ENCODE data around the gene TBCEL. TPM values are rescaled to one million over a fixed set of nuclear protein-coding genes. Genes with fewer than 3 reads are reported as not detected.

Gene TBCEL
- total and polyA plus RNA-seq, 4 donors = 6.7 to 41.3 (median 17.4) TPM

DNA sequence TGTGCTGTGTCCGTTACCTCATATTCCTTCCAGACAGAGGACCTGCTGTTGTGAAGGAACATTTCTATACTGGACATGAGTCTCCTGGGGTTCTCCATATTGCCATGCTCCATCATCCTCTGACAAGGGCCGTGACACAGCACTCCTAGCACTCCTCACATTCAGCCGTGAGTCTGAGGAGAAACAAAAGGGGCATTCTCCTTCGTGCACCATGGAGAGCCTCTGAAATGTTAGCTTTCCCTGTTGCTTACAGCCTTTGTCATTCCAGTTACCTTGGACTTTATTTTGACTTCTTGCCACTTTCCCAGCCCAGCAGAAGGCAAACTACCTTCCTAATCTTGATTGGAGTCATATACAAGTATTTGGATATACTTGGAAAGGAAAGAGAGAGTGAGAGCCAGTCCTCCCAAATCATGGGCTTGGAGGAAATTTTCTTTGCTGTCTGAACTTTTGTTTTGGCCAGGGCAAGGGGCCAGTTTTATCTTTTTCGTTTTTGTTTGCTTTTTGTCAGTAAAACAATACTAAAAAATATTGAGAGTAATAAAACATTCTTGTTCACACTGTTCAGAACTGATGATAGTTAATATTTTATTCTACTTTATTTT, 48.0 kb downstream of the TBCEL start:
- H3K9ac ChIP-seq (ENCODE audit: low read depth in 1 of 2, low read length in 2 of 2) = no peak overlapping the region
- WGBS = 62% methylated on average over 5 of the region's 5 CpGs
- H3K27me3 ChIP-seq (ENCODE audit: control insufficient read depth in 4 of 4, insufficient read depth in 4 of 4, low read length in 3 of 4) = no peaks in the 10 kb centered on the region
- peaks cover 5 to 19% (median 14%) of the 10 kb centered on the region in 4 donors for H3K4me1 ChIP-seq (ENCODE audit: control insufficient read depth in 4 of 4, insufficient read depth in 4 of 4, low read length in 3 of 4)
- no peak for TF ChIP-seq FOXA1 (IDR thresholded peaks at IDR 0.05)
- TF ChIP-seq, protein P1, sequence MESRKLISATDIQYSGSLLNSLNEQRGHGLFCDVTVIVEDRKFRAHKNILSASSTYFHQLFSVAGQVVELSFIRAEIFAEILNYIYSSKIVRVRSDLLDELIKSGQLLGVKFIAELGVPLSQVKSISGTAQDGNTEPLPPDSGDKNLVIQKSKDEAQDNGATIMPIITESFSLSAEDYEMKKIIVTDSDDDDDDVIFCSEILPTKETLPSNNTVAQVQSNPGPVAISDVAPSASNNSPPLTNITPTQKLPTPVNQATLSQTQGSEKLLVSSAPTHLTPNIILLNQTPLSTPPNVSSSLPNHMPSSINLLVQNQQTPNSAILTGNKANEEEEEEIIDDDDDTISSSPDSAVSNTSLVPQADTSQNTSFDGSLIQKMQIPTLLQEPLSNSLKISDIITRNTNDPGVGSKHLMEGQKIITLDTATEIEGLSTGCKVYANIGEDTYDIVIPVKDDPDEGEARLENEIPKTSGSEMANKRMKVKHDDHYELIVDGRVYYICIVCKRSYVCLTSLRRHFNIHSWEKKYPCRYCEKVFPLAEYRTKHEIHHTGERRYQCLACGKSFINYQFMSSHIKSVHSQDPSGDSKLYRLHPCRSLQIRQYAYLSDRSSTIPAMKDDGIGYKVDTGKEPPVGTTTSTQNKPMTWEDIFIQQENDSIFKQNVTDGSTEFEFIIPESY (IDR thresholded peaks at IDR 0.05) = no peak
- no peak for TF ChIP-seq HNF4G (IDR thresholded peaks at IDR 0.05)
- TF ChIP-seq, protein P2, sequence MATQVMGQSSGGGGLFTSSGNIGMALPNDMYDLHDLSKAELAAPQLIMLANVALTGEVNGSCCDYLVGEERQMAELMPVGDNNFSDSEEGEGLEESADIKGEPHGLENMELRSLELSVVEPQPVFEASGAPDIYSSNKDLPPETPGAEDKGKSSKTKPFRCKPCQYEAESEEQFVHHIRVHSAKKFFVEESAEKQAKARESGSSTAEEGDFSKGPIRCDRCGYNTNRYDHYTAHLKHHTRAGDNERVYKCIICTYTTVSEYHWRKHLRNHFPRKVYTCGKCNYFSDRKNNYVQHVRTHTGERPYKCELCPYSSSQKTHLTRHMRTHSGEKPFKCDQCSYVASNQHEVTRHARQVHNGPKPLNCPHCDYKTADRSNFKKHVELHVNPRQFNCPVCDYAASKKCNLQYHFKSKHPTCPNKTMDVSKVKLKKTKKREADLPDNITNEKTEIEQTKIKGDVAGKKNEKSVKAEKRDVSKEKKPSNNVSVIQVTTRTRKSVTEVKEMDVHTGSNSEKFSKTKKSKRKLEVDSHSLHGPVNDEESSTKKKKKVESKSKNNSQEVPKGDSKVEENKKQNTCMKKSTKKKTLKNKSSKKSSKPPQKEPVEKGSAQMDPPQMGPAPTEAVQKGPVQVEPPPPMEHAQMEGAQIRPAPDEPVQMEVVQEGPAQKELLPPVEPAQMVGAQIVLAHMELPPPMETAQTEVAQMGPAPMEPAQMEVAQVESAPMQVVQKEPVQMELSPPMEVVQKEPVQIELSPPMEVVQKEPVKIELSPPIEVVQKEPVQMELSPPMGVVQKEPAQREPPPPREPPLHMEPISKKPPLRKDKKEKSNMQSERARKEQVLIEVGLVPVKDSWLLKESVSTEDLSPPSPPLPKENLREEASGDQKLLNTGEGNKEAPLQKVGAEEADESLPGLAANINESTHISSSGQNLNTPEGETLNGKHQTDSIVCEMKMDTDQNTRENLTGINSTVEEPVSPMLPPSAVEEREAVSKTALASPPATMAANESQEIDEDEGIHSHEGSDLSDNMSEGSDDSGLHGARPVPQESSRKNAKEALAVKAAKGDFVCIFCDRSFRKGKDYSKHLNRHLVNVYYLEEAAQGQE (IDR thresholded peaks at IDR 0.05) = no peak
- TF ChIP-seq YY1 (IDR thresholded peaks at IDR 0.05) = no peak
- TF ChIP-seq, protein P3, sequence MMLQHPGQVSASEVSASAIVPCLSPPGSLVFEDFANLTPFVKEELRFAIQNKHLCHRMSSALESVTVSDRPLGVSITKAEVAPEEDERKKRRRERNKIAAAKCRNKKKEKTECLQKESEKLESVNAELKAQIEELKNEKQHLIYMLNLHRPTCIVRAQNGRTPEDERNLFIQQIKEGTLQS (IDR thresholded peaks at IDR 0.05) = no peak
- no peak for TF ChIP-seq EGR1 (IDR thresholded peaks at IDR 0.05; ENCODE audit: low read depth in 2 of 2)
- TF ChIP-seq RXRA (IDR thresholded peaks at IDR 0.05) = no peak
- no peak for TF ChIP-seq JUND (IDR thresholded peaks at IDR 0.05)
- no peak for TF ChIP-seq RAD21 (IDR thresholded peaks at IDR 0.05)
- TF ChIP-seq, protein P4, sequence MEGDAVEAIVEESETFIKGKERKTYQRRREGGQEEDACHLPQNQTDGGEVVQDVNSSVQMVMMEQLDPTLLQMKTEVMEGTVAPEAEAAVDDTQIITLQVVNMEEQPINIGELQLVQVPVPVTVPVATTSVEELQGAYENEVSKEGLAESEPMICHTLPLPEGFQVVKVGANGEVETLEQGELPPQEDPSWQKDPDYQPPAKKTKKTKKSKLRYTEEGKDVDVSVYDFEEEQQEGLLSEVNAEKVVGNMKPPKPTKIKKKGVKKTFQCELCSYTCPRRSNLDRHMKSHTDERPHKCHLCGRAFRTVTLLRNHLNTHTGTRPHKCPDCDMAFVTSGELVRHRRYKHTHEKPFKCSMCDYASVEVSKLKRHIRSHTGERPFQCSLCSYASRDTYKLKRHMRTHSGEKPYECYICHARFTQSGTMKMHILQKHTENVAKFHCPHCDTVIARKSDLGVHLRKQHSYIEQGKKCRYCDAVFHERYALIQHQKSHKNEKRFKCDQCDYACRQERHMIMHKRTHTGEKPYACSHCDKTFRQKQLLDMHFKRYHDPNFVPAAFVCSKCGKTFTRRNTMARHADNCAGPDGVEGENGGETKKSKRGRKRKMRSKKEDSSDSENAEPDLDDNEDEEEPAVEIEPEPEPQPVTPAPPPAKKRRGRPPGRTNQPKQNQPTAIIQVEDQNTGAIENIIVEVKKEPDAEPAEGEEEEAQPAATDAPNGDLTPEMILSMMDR (IDR thresholded peaks at IDR 0.05; ENCODE audit: low read depth, low read length, missing input control) = no peak
- no peak for TF ChIP-seq GABPA (IDR thresholded peaks at IDR 0.05 in 1 of 2, conservative IDR thresholded peaks at IDR 0.05 in 1 of 2)
- no peak for TF ChIP-seq NR2F2 (IDR thresholded peaks at IDR 0.05)
- TF ChIP-seq, protein P5, sequence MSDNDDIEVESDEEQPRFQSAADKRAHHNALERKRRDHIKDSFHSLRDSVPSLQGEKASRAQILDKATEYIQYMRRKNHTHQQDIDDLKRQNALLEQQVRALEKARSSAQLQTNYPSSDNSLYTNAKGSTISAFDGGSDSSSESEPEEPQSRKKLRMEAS (IDR thresholded peaks at IDR 0.05) = no peak
- no peak for TF ChIP-seq SP1 (IDR thresholded peaks at IDR 0.05)
- TF ChIP-seq TAF1 (conservative IDR thresholded peaks at IDR 0.05) = no peak
- no peak for TF ChIP-seq FOXA2 (IDR thresholded peaks at IDR 0.05)
- H3K27ac ChIP-seq (ENCODE audit: low read depth in 1 of 2, low read length in 2 of 2) = no peak overlapping the region
- H3K9me3 ChIP-seq (ENCODE audit: control insufficient read depth in 4 of 4, low read length in 3 of 4) = no peaks in the 10 kb centered on the region
- no peak overlapping the region for H3K4me3 ChIP-seq (ENCODE audit: low read depth in 1 of 3, low read length in 3 of 3)
- peaks cover 0 to 5% (median 0%) of the 10 kb centered on the region in 4 donors for H3K36me3 ChIP-seq (ENCODE audit: control insufficient read depth in 4 of 4, insufficient read depth in 3 of 4, low read depth in 1 of 4, low read length in 3 of 4)
- no peak for DNase-seq (ENCODE audit: low spot score)

Data from liver (tissue), 9 donors.